NCI-H128 (cell line): ENCODE results near the gene LAMA5.

Source experiments
- DNase-seq: peaks from one replicate; lab custom pipeline; 2025; ENCODE audit not compliant: unreplicated experiment; lab: John Stamatoyannopoulos, UW

The LAMA5 gene

DNA sequence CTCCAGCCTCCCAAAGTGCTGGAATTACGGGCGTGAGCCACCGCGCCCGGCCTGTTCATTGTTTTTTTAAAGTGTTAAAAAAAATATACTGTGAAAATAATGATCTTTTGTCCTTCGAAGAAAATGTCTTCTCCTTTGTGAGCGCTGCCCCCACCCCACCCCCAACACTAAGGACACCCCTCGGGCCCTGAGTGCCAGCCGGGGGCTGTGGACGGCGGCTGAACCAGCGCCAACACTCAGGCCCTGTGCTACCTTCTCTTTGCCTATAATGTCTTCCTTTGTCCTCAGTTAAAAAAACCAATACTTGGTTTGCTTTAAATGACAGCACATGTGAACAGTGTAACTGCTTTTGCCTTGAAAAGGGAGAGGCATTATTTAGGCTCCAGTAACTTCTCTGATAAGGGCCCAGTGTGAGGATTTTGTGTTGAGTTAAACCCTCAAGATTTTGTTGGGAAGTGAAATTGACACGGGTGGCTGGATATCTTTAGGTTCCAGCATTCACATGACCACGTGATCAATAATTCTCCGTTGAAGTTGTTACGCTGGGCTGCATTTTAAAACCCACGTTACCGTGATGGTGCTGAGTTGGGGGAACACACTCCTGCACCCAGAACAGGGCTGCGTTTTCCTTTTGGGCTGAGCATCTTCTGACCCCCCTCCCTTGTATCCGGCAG lies 73.9 kb downstream of the LAMA5 start:
- no peak for DNase-seq

DNA sequence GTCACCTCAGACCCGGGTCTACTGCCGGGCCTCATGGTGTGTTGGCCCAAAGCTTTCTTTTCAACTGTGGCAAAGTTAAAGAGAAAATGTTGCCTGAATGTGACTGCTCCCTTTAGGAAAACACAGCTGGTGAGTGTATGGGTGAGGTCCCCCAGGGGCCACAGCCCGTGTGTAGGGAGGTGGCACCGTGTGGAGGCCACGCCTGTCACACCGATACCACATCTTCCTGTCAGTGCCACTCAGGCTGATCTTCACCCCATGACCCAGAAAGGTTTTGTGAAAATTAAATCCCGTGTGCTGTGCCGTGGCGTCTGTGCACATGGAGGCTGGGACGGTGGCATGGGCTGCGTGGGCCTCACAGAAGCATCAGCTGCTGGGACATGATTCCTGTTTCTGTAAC lies 75.0 kb downstream of the LAMA5 start:
- no peak for DNase-seq

DNA sequence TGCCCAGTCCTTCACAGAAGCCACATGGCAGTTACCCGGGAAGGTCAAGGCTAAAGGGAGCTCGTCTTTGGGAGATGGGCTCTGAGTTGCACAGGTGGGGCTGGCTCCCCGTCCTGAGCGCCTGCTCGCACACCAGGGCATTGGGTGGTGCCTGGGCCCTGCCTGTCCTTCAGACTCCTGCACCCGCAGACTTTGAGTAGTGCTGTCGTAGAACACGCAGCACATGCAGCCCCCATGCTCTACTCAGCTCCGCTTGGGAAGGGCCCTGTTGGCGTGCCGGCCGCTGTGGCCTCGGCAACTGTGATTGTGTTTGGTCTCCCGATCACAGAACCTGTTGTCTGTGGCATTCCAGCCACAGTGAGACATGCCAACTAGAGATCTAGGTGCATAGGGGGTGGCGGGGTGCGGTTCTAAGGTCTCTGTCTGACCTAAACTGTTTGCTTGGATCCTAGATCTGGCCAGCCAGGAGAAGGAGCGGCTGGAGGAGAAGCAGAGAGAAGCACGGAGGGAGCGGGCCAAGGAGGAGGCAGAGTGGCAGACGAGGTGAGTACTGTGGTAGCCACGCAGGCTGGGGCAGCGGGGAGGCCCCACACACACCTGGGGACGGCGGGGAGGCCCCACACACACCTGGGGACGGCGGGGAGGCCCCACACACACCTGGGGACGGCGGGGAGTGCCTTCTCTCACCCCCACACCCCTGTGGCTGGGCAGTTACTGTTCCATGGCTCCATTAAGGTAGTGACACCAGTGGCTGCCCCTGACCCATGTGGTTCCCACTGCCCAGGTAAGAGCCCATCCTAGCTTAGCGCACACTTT lies 75.7 kb downstream of the LAMA5 start:
- no peak for DNase-seq

DNA sequence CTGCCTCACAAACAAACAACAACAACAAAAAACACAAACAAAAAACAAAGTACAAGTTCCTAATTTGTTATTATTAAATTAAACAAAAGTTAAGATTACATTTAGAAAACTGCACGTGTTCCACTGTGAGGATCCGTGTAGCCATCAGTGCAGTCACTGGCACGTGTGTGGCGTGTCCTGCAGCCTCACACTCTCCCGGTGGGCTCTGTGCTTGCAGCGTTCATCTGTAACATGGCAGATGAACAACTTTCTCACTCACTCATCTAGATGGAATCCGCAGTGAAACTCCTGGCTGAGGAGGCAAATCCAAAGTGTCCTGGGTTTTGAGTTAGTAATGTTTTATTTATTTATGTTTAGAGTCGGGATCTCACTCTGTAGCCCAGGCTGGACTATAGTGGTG lies 77.2 kb downstream of the LAMA5 start:
- DNase-seq = no peak

DNA sequence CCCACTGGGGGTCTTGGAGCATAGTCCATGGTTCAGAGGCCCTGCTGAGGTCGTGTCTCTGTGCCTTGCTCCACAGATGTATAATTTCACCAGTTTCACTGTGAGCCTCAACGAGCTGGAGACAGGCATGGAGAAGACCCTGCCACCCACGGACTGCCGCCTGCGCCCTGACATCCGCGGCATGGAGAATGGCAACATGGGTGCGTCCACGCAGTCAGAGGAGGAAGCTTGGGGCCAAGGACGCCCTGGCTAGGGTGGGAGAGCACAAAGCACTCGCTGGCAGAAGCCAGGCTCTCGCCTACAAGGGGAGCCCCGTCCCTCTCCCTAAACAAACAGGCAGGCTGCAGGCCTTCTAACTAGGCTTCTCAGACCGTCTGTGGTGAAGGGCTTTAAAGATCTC lies 78.0 kb downstream of the LAMA5 start:
- DNase-seq = no peak

DNA sequence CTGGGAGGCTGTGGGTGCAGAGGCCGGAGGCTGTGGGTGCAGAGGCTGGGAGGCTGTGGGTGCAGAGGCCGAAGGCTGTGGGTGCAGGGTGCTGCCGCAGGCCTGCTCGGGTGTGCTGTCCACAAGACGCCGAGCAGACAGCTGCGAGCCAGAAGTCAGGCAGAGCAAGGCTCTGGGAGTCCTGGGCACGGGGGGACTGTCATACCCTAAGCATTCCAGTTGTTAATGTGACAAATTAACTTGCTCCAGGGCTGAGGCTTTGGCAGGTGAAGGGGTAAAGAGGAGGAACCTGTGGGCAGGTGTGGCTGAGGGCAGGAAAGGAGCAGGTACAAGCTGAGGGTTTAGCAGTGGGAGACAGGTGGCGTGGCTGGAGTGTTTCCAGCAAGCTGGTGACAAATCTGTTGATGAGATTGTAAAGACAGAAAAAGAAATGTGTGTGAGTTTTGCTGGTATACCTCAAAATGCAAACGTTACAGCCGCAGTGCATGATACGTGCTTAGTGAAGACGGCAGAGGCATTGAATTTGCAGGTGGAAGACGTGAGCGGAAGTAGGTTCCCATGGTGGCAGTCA lies 78.5 kb downstream of the LAMA5 start:
- no peak for DNase-seq

DNA sequence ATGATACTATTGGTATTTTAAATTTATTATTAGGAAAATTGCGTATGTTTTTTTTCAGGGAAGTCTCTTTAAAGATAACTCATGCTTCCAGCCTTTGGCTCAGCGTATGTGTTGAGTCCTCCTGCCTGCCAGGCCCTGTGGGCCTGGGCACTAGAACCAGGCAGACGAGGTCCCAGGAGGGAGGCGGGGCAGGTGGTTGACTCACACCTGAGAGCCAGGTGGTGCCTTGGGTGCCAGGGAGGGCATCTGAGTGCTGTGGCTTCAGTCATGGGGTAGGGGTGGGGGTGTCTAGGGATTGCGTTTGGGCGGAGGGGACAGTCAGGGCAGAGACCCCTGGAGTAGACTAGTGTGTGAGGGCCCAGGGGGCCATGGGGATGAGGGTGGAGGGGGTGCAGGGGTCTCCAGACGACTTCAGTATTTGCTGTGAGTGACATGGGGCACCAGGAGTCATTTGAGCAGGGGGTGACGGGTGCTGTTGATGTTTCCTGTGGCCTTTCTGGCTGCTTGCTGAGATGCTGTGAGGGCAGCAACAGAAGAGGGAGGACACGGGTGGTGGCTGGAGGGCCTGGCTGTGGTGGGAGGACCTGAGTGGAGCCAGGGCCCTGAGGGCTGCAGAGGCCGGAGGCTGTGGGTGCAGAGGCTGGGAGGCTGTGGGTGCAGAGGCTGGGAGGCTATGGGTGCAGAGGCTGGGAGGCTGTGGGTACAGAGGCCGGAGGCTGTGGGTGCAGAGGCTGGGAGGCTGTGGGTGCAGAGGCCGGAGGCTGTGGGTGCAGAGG lies 79.2 kb downstream of the LAMA5 start:
- DNase-seq = no peak

DNA sequence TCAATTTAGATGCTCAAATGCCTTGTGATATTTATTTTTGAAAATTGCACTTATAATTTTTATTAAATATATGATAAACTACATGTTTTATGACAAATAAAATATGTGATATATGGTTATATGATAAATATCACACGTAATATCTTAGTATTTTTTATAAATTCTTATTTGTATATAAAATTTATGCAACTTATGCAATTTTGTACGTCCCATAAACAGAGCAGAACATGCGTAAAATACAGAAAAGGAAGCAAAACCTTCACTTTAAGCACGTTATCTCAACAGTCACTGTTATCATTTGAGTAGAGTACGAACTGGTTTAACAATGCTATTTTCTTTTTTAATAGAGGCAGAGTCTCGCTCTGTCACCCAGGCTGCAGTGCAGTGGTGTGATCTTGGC lies 80.0 kb downstream of the LAMA5 start:
- DNase-seq = no peak

DNA sequence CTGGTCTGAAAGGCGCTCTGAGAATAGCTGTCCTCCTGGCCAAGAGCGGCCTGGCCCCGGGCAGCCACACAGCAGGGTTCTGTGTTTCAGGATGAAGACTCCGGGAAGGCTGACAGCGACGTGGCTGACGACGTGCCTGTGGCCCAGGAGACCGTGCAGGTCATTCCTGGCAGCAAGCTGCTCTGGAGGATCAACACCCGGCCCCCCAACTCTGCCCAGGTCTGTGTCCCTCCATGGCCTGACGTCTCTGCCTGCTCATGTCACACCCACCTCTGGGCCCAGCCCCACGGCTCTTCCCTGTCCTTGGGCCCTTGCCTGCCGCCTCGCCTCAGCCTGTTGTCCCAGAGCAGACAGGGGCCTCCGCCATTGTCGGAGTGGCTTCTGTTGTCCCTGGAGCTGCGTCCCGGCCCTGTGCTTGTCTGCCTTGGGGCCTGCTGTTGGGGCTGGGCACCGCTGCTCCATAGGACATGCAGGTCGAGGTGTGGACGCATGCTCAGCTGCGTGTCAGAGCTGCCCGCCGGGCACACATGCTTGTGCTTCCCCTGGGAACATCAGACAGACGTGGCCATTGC lies 80.5 kb downstream of the LAMA5 start:
- DNase-seq = no peak

DNA sequence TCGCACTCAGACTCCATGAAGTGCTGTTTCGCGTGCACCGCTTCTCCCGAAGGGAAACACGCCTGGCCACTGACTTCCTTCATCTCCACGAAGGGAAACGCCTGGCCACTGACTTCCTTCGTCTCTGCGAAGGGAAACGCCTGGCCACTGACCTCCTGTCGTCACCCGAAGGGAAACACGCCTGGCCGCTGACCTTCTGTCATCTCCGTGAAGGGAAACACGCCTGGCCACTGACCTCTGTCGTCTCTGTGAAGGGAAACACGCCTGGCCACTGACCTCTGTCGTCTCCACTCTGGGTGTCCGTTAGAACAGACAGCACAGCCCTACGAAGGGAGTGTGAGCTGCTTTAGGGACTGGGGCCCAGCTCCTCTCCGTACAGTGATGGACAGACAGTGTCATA lies 81.4 kb downstream of the LAMA5 start:
- no peak for DNase-seq

DNA sequence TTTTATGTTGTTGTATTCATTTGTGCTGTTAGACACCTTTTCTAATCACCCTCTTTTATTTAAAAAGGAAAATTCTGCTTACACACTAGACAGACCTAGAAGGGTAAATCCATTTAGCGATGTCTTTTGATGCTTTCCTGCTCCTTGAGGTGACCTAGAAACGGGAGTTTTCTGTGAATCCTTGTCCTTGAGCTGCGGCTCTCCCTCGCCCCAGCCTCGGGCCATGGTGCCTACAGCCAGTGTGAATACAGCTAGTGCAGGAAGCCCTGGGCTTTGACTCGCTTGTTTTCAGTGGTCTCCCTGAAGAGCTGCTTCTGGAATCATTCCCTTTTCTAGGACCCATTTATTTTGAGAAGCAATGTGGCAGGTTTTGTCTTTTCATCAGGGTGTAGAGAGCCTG lies 82.0 kb downstream of the LAMA5 start:
- DNase-seq = no peak

DNA sequence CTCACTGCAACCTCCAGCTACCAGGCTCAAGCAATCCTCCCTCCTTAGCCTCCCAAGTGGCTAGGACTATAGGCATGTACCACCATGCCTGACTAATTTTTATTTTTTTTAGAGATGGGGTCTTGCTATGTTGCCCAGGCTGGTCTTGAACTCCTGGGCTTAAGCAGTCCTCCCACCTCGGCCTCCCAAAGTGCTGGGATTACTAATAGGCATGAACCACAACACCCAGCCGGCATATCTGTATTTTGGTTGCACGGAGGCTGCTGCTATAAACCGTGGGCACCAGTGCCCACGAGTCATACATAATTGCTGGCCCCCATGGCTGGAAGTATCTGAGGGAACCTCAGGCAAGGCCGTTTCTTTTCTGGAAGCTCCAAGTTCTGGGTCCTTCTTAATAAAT lies 82.7 kb downstream of the LAMA5 start:
- DNase-seq = no peak

DNA sequence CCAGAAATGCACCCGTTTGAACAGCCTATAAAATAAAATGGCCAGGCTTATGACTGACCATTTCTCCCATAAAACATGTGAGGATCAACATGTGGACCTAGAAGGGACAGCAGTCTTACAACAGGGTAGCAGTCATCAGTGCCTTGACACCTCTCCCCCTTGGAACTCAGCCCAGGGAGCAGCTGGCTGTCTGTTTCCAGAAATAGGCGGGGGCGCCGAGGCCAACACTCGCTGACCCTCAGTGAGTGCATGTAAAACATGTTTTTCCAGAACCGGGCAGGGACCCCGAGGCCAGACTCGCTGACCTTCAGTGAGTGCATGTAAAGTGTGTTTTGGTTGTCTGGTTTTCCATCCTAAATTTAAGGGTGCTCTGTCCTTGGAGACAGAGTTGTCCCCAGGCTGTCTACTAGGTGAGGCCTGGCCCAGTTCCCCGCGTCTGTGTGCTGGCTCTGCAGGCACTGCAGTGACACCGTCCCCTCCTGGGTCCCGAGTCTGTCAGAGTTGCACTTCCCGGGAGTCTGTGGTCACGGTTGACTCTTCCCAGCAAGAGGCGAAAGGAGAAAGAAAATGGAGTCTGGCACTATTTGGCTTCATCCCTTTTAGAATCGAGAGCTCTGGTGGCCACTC lies 84.1 kb downstream of the LAMA5 start:
- no peak for DNase-seq

DNA sequence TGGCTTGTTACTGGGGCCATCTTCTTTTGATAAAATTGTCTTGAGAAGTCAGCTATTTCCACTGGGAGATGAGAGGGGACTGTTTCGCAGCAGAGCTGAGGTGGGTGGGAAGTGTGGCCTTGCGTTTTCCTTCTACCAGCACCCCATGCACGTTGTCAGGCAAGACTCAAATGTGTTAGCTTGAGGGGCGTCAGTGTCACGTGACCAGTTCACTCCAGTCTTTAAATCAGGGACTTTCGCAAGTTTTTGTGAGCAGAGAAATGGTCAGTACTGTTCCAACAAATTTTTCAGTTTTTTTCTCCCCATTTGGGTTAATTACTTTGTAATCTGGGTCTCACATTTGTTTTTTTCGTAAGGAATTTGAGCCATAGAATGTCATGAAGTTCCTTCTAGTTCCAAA lies 85.0 kb downstream of the LAMA5 start:
- no peak for DNase-seq

DNA sequence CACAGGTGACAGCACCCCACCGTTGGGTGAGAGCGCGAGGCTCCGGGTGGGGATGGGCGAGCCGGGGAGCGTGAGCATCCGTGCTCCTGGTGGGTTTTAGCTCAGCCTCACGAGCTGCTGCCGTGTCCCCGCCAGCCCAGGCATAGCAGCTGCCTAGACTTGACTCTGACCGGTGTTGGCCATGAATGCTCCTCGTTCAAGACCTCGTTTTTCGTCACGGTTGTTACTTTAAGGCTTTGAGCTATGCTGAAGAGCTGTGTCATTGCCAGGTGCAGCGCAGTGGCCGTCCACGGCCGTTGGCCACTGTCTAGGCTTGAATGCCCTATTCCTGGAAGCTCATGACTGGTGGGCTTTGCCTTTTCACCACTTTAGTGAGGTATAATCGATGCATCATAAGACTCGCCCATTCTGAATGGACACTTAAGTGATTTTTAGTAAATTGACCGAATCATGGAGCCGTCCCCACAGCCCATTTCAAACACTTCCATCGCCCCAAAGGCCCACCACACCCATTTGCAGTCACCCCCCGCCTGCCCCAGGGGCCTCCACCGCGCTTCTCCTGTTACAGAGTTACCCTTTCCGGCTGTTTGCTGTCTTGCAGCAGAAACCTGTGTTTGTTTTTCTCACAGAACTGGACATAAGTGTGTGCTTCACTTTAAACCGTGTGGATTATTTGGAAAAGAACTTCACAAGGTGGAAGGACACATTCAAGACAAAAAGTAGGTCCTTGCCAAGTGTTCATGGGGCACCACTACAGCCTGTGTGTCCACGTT lies 85.8 kb downstream of the LAMA5 start:
- DNase-seq = no peak

DNA sequence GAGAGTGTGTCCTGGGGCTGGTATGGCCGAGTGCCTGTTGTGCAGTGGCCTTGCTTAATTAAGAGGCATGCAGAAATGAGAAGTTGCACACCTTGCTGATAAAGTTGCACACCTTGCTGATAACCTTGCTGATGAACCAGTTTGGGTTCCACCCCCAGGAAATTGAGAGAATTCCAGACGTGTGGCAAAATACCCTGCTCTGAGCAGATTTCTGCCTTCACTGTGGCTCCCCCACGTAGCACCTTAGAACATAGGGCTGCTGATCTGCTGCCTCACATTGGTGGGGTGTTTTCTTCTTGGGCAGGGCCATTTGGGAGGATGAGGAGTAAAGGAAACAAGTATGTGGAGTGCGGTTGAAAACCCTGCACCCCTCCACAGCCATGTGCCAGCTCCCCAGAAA lies 86.8 kb downstream of the LAMA5 start:
- DNase-seq = no peak

DNA sequence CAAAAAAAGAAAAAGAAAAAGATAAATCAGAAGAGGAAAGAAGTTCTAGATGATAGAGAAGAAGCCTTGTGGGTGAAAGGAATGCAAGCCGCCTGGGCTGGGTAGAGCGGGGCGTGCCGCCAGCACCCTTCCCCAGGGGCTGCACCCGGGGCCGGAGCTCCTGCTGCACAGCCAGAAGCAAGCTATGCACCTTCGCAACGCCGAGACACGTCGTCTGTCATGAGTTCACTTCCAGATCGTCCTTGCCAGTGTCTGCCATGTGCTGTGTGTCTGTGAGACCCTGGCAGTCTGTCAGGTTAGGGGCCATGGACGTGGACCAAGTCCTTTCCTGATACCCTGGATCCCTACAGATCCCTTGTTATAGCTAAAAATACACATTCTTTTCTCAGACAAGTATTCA lies 89.9 kb downstream of the LAMA5 start:
- DNase-seq = no peak

DNA sequence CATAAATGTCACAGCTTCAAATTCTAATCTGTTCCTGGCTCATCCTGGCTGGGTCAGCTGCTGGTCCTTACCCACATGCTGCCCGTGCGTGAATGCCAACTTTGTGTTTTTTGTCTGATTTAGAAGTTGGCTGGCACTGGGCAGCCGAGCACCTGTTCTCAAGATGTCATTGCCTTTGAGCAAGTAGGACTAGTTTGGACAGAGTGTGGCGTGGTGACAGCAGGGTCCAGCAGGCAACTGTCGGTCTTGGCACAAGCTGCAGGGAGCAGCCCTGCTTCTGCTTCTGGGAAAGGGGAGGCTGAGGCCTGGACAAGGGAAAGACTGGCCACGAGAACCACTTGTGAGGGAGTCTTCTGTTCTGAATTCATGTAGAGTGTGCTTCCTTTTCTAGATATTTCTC lies 90.7 kb downstream of the LAMA5 start:
- no peak for DNase-seq

DNA sequence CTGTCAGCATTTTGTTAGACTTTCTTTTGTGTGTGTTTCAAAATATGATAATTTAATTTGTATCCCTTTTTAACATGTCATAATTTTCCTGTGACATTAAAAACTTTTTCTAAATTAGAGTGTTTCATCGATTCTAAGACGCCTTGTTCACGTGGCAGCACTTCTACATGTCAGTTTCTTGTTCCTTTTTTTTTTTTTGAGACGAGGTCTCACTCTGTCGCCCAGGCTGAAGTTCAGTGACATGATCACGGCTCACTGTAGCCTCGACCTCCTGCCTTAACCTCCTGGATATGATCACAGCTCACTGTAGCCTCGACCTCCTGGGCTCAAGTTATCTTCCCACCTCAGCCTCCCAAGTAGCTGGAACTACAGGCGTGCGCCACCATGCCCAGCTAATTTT lies 91.9 kb downstream of the LAMA5 start:
- DNase-seq = no peak

DNA sequence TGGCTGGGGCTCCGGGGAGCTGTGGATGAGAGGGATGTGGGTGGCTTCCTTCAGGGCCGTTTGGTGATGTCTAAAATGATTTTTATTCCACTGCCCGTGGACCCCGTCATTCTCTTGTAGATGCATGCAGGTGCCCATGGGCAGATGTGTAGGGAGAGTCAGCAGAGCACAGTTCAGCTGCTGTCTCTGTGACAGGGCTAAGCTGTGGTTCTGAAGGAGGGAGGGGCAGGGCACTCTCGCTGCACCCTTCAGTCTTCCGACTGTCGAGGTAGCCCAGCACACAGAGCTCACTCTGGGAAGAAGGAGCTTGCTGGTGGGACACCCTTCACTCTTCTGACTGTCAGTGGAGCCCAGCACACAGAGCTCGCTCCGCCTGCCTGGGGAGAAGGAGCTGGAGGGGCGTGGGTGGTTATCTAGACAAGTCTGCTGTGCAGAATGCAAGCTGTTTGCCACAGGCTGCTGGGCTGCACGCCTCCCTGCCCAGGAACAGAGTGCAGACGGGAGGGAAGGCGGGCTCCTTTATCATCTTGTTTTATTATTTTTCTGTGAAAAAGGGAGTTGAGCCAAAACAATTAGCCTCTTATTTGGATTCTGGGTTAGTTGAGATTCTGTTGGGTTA lies 92.7 kb downstream of the LAMA5 start:
- DNase-seq = no peak
